Measurements from ENCODE around the gene DNAJB13. TPM values are rescaled to one million over a fixed set of nuclear protein-coding genes. Genes with fewer than 3 reads are reported as not detected.

Gene DNAJB13
- total RNA-seq, 2 experiments from 2014 or later: 0.29 TPM; not detected in 1

- Histone ChIP-seq H2AFZ (ENCODE audit: low read length) (no peak overlapping the region), H3K9me3 (ENCODE audit: low read length) (no peaks in the 10 kb centered on the region), H3K36me3 (ENCODE audit: insufficient read depth, low read length) (no peaks in the 10 kb centered on the region), H3K4me1 (ENCODE audit: insufficient read depth, low read length, poor library complexity, severe bottlenecking) (no peaks in the 10 kb centered on the region), H3K4me2 (ENCODE audit: low read length) (no peak overlapping the region), H4K20me1 (ENCODE audit: insufficient read depth, low read length) (no peaks in the 10 kb centered on the region), H3K4me3 (ENCODE audit: low read depth, low read length, poor library complexity, severe bottlenecking) (no peak overlapping the region), H3K9me2 (ENCODE audit: insufficient read depth, low read length) (no peaks in the 10 kb centered on the region), H3K27ac (ENCODE audit: low read depth, low read length, poor library complexity, severe bottlenecking) (no peak overlapping the region), H3K79me2 (ENCODE audit: insufficient read depth, low read depth, low read length) (no peaks in the 10 kb centered on the region)
- TF ChIP-seq EZH2phosphoT487 (IDR thresholded peaks at IDR 0.05; ENCODE audit: borderline replicate concordance, low read depth, low read length) (no peak), CTCF (conservative IDR thresholded peaks at IDR 0.05; ENCODE audit: low read length) (no peak)
- ChIA-PET CTCF (ENCODE audit: unreplicated experiment) (no interaction called here), POLR2A (no interaction called here)
- DNase-seq (ENCODE audit: low spot score): no peak
- BruUV-seq (replicated peaks): no TSS peak
- intact Hi-C loops (cut with micrococcal nuclease; ENCODE audit: unreplicated experiment): no loop called here
Observed at GRCh38 chr11:73951797-73952196, 971 bp downstream of the DNAJB13 start.

GRCh38 chr11:73956876-73957653, 6.2 kb downstream of the DNAJB13 start:
- BruUV-seq (replicated peaks): no TSS peak
- no peak for TF ChIP-seq CTCF (conservative IDR thresholded peaks at IDR 0.05; ENCODE audit: low read length)
- TF ChIP-seq EZH2phosphoT487 (IDR thresholded peaks at IDR 0.05; ENCODE audit: borderline replicate concordance, low read depth, low read length): no peak
- ChIA-PET CTCF (ENCODE audit: unreplicated experiment) (no interaction called here), POLR2A (interaction anchor here (0.5 to 0.9 kb wide), 2 partner anchors 35 to 135 kb away, joined by 3 read pairs; no protein-coding TSS in a partner anchor)
- Histone ChIP-seq H3K79me2 (ENCODE audit: insufficient read depth, low read depth, low read length) (no peaks in the 10 kb centered on the region), H2AFZ (ENCODE audit: low read length) (0 out of 2 replicates have a peak overlapping the region, but pooled peaks have one; percentile 5), H3K27ac (ENCODE audit: low read depth, low read length, poor library complexity, severe bottlenecking) (no peak overlapping the region), H3K9me2 (ENCODE audit: insufficient read depth, low read length) (no peaks in the 10 kb centered on the region), H3K36me3 (ENCODE audit: insufficient read depth, low read length) (no peaks in the 10 kb centered on the region), H3K4me2 (ENCODE audit: low read length) (peak overlapping the region; percentile 37), H3K9me3 (ENCODE audit: low read length) (no peaks in the 10 kb centered on the region), H3K4me1 (ENCODE audit: insufficient read depth, low read length, poor library complexity, severe bottlenecking) (peaks cover 4% of the 10 kb centered on the region), H3K4me3 (ENCODE audit: low read depth, low read length, poor library complexity, severe bottlenecking) (no peak overlapping the region), H4K20me1 (ENCODE audit: insufficient read depth, low read length) (no peaks in the 10 kb centered on the region)
- DNase-seq (ENCODE audit: low spot score): no peak
- intact Hi-C loops (cut with micrococcal nuclease; ENCODE audit: unreplicated experiment): no loop called here
